SK-N-SH treated with all-trans-retinoic acid at 6 μM for 48 hours (cell line): Measurements from ENCODE around the gene KCNN4.
A peak's percentile ranks its signal among the peaks of the same experiment; 100 is the strongest.

ENCODE experiments used
- ATAC-seq: fragments of 200-7000 bp; cut with Tn5 transposase; 3 replicates; pipeline ENCODE4 v1.9.1; 2020; ENCODE audit warnings: mild to moderate bottlenecking, moderate library complexity
- ARNTL ChIP-seq: fragments of 450-650 bp; formaldehyde crosslinking; IDR thresholded peaks from 2 replicates; pipeline ENCODE4 v1.5.0; 2020; ENCODE audit warnings: low read depth, mild to moderate bottlenecking, moderate library complexity, borderline replicate concordance
- BACH2 ChIP-seq: fragments of 250-450 bp; sonication (Bioruptor Pico); IDR thresholded peaks from 2 replicates; pipeline ENCODE4 v1.9.0; 2021; ENCODE audit warnings: mild to moderate bottlenecking, borderline replicate concordance
- CSDC2 ChIP-seq: fragments of 250-450 bp; sonication (Bioruptor Pico); IDR thresholded peaks from 2 replicates; pipeline ENCODE4 v1.5.0; 2020; ENCODE audit warnings: mild to moderate bottlenecking, moderate library complexity
- ESRRG ChIP-seq: fragments of 250-450 bp; sonication (Bioruptor Pico); IDR thresholded peaks from 2 replicates; pipeline ENCODE4 v1.6.1; 2021; ENCODE audit warnings: mild to moderate bottlenecking
- GLIS3 ChIP-seq: fragments of 250-450 bp; sonication (Bioruptor Pico); IDR thresholded peaks from 2 replicates; pipeline ENCODE4 v1.5.0; 2020; ENCODE audit warnings: mild to moderate bottlenecking, moderate library complexity
- ISL1 ChIP-seq: fragments of 250-450 bp; sonication (Bioruptor Pico); IDR thresholded peaks from 2 replicates; pipeline ENCODE4 v2.1.2; 2022; ENCODE audit warnings: mild to moderate bottlenecking, moderate library complexity
- OSR1 ChIP-seq: fragments of 250-450 bp; sonication (Bioruptor Pico); IDR thresholded peaks from 2 replicates; pipeline ENCODE4 v1.8.0; 2022; ENCODE audit warnings: moderate library complexity, mild to moderate bottlenecking, inconsistent platforms
- PPARA ChIP-seq: fragments of 250-450 bp; sonication (Bioruptor Pico); IDR thresholded peaks from 2 replicates; pipeline ENCODE4 v1.5.0; 2020; ENCODE audit warnings: mild to moderate bottlenecking, borderline replicate concordance
- RARB ChIP-seq: fragments of 250-450 bp; sonication (Bioruptor Pico); IDR thresholded peaks from 2 replicates; pipeline ENCODE4 v1.8.0; 2021; ENCODE audit warnings: mild to moderate bottlenecking, moderate library complexity
- SNAI2 ChIP-seq: fragments of 250-450 bp; sonication (Bioruptor Pico); IDR thresholded peaks from 2 replicates; pipeline ENCODE4 v1.5.0; 2020; ENCODE audit warnings: mild to moderate bottlenecking, moderate library complexity
- TCF4 ChIP-seq: fragments of 250-450 bp; sonication (Bioruptor Pico); IDR thresholded peaks from 2 replicates; pipeline ENCODE4 v1.8.0; 2021; ENCODE audit warnings: mild to moderate bottlenecking, moderate library complexity, borderline replicate concordance
- TOX ChIP-seq: fragments of 250-450 bp; sonication (Bioruptor Pico); IDR thresholded peaks from 2 replicates; pipeline ENCODE4 v1.8.0; 2021; ENCODE audit warnings: mild to moderate bottlenecking, moderate library complexity, borderline replicate concordance
- ZC3H10 ChIP-seq: fragments of 250-450 bp; sonication (Bioruptor Pico); IDR thresholded peaks from 2 replicates; pipeline ENCODE4 v1.5.1; 2021; ENCODE audit warnings: mild to moderate bottlenecking, moderate library complexity
- ZFP3 ChIP-seq: fragments of 250-450 bp; sonication (Bioruptor Pico); IDR thresholded peaks from 2 replicates; pipeline ENCODE4 v1.5.0; 2020; ENCODE audit warnings: mild to moderate bottlenecking, moderate library complexity
- ZFP30 ChIP-seq: fragments of 450-650 bp; formaldehyde crosslinking; IDR thresholded peaks from 2 replicates; pipeline ENCODE4 v1.5.0; 2022; ENCODE audit warnings: mild to moderate bottlenecking, moderate library complexity
- ZNF565 ChIP-seq: fragments of 450-650 bp; formaldehyde crosslinking; conservative IDR thresholded peaks from 2 replicates; pipeline ENCODE4 v1.5.0; 2020; ENCODE audit warnings: low read depth, mild to moderate bottlenecking, moderate library complexity
- ZNF70 ChIP-seq: fragments of 450-650 bp; formaldehyde crosslinking; IDR thresholded peaks from 2 replicates; pipeline ENCODE4 v1.5.0; 2020; ENCODE audit warnings: mild to moderate bottlenecking, moderate library complexity
- ZNF8 ChIP-seq: fragments of 450-650 bp; formaldehyde crosslinking; IDR thresholded peaks from 2 replicates; pipeline ENCODE4 v1.5.0; 2020; ENCODE audit warnings: mild to moderate bottlenecking, moderate library complexity
- TF ChIP-seq, protein P1 (sequence below): fragments of 250-450 bp; sonication (Bioruptor Pico); IDR thresholded peaks from 2 replicates; pipeline ENCODE4 v1.5.1; 2021; ENCODE audit warnings: mild to moderate bottlenecking, moderate library complexity
- TF ChIP-seq, protein P2 (sequence below): fragments of 250-450 bp; sonication (Bioruptor Pico); IDR thresholded peaks from 2 replicates; pipeline ENCODE4 v1.5.1; 2020; ENCODE audit warnings: low read depth, mild to moderate bottlenecking, moderate library complexity
- TF ChIP-seq, protein P3 (sequence below): fragments of 250-450 bp; sonication (Bioruptor Pico); IDR thresholded peaks from 2 replicates; pipeline ENCODE4 v1.5.0; 2020; ENCODE audit warnings: mild to moderate bottlenecking, moderate library complexity
- TF ChIP-seq, protein P4 (sequence below): fragments of 250-450 bp; sonication (Bioruptor Pico); IDR thresholded peaks from 2 replicates; pipeline ENCODE4 v1.8.0; 2020; ENCODE audit warnings: mild to moderate bottlenecking, moderate library complexity, borderline replicate concordance

KCNN4 gene

DNA sequence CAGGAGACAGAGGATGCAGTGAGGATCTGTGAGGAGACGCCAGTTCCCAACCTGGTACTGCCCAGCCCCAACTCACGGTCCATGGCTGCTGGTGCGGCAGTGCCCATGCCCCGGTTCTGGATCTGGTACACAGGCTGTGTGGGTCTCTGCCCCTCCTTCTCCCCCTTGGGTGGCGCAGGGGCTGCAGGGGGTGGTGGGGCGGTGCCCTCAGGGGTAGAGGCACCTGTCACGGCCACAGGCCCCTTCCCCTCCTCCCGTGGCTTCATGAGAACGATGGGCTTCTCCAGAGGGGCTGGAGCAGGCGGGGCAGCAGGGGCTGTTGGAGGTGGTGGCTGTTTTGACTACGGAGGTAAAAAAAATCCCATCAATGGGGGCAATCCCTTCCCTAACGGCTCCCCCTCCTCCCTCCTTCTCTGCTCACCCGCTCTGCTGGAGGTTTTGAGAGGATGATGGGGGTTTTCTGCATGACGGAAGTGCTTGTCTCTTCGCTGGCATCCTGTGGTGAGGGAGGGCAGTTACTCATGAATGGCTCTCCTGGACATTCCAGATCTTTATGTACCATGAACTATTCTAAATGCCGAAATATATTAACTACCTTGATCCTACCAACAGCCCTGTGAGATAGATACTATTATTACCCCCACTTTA is 33.1 kb downstream of the KCNN4 start:
- TF ChIP-seq CSDC2 (CRISPR knock-in tag) (no peak), TOX (no peak), OSR1 (CRISPR knock-in tag) (no peak), BACH2 (CRISPR knock-in tag) (no peak), RARB (CRISPR knock-in tag) (no peak), ZNF70 (CRISPR knock-in tag) (no peak), SNAI2 (CRISPR knock-in tag) (no peak), ZFP3 (CRISPR knock-in tag) (no peak), ISL1 (CRISPR knock-in tag) (no peak), ARNTL (CRISPR knock-in tag) (no peak), ESRRG (CRISPR knock-in tag) (no peak), PPARA (CRISPR knock-in tag) (no peak), ZFP30 (CRISPR knock-in tag) (no peak)
- no peak for ATAC-seq

DNA sequence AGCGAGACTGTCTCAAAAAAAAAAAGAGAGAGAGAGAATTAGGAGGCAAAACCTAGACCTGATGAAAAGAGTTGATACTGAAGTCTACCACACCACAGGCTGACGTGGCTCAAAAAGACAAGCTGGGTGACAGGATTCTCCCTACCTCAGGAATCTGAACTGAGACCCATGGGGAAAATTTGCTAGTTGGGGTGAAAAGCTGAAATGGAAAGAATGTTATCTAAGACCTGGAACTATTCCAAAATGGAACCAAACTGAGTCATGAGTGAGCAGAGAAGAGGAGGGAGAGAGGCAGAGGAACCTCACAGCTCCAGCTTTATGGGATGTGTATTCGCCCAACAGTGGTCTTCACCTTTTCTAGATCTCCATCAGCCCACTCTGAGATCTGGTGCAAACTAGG is 37.7 kb downstream of the KCNN4 start:
- TF ChIP-seq ESRRG (CRISPR knock-in tag): no peak
- no peak for TF ChIP-seq OSR1 (CRISPR knock-in tag)
- ATAC-seq: no peak

DNA sequence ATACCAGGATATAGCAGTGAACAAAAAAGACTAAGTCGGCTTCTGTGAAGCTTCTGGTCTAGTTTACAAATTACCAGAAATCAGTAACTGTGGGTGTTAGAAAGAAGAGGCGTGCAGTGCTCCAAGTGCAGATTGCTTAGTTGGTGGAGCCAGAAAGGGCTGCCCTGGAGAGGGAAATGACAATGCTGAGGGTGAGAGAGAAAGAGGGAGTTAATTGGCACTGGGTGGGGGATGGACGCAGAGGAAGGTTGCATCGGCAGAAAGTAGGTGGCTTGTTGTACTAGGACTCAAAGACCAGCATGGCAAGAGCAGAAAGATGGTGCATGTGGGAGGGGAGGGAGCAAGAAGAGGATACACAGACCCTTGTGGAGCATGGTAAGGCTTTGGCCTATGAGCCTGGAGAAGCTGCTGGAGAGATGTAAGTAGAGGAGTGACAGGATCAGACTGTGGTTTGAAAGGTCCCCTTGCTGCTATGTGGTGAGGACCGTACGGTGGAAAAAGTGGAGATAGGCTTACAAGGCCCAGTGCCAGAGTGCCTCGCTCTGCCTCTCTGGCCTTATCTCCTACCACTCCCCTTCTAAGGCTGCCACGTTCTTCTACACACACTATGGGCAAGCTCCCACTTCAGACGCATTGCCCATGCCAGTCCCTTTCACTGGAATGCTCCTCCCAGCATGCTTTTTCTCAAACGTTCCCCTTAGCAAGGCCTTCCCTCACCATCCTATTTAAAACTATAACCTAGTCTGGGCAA is 39.5 kb downstream of the KCNN4 start:
- ATAC-seq: no peak
- no peak for TF ChIP-seq ESRRG (CRISPR knock-in tag)
- TF ChIP-seq ISL1 (CRISPR knock-in tag): no peak
- no peak for TF ChIP-seq TOX
- TF ChIP-seq ARNTL (CRISPR knock-in tag): no peak
- TF ChIP-seq RARB (CRISPR knock-in tag): no peak
- TF ChIP-seq SNAI2 (CRISPR knock-in tag): no peak
- TF ChIP-seq, protein P1, sequence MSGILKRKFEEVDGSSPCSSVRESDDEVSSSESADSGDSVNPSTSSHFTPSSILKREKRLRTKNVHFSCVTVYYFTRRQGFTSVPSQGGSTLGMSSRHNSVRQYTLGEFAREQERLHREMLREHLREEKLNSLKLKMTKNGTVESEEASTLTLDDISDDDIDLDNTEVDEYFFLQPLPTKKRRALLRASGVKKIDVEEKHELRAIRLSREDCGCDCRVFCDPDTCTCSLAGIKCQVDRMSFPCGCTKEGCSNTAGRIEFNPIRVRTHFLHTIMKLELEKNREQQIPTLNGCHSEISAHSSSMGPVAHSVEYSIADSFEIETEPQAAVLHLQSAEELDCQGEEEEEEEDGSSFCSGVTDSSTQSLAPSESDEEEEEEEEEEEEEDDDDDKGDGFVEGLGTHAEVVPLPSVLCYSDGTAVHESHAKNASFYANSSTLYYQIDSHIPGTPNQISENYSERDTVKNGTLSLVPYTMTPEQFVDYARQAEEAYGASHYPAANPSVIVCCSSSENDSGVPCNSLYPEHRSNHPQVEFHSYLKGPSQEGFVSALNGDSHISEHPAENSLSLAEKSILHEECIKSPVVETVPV (CRISPR knock-in tag): no peak
- no peak for TF ChIP-seq TCF4 (CRISPR knock-in tag)
- no peak for TF ChIP-seq ZNF565 (CRISPR knock-in tag)

DNA sequence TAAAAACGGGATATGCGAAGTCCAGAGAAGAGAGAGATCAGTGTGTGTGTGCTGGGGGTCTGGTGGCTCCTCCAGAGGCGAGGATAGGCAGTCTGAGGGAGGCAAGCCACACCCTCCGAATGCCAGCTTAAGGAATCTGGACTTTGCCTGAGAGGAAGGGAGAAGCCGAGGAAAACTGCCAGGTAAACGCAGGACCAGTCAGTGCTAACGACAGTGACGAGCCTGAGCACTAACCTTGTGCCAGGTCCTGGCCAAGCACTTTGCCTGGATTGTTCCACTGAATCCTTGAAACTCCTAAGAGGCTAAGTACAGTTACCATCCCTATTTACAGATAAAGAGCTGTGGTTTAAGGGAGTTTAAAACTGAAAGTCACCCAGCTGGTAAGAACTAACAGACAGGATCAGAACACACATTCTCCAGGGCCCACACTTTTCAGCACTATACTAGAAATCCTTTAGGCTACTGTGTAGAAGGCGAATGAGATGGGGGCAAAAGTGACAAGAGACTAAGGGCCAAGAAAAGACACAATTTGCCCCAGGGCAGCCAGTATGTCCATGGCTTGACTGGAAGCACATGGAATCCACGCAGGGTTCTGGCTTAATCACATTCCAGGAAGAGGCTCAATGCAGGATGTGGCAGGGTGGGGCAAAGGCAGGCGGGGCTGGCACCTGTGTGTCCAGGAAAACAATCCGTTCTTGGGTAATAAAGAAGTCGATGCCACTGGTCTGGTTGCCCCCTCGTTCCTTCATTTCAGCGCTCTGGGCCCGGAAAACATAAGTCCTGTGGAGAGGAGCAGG is 41.1 kb downstream of the KCNN4 start:
- no peak for ATAC-seq
- TF ChIP-seq CSDC2 (CRISPR knock-in tag): no peak
- no peak for TF ChIP-seq ZC3H10 (CRISPR knock-in tag)
- TF ChIP-seq ZNF8 (CRISPR knock-in tag): no peak
- TF ChIP-seq ZFP3 (CRISPR knock-in tag): no peak
- no peak for TF ChIP-seq SNAI2 (CRISPR knock-in tag)
- no peak for TF ChIP-seq ZFP30 (CRISPR knock-in tag)
- no peak for TF ChIP-seq ISL1 (CRISPR knock-in tag)
- TF ChIP-seq, all 23 proteins: peak for 0

DNA sequence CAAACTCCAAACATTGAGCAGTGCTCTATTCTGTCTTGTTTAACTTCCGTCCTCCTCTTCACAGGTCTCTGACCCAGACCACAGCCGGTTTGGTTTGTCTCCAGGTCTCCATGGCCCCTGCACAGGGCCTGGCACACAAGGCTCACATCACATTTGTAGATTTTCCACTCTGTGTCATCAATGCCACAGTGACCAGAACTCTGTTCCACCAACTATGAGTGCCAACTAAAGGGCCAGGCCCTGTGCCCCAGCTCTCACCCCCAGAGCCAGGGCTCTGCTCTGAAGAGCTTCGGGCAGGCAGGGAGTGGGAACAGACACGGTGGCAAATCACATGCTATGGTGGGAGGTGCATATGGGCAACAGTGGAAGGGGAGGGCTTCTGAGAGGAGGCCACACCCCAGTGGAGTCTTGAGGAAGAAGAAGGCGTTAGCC is 42.0 kb downstream of the KCNN4 start:
- ATAC-seq: peak; percentile 30; the same call in 1 of the 3 replicates
- TF ChIP-seq, protein P2, sequence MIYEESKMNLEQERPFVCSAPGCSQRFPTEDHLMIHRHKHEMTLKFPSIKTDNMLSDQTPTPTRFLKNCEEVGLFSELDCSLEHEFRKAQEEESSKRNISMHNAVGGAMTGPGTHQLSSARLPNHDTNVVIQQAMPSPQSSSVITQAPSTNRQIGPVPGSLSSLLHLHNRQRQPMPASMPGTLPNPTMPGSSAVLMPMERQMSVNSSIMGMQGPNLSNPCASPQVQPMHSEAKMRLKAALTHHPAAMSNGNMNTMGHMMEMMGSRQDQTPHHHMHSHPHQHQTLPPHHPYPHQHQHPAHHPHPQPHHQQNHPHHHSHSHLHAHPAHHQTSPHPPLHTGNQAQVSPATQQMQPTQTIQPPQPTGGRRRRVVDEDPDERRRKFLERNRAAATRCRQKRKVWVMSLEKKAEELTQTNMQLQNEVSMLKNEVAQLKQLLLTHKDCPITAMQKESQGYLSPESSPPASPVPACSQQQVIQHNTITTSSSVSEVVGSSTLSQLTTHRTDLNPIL (CRISPR knock-in tag): no peak
- TF ChIP-seq, protein P1 (CRISPR knock-in tag): no peak
- no peak for TF ChIP-seq ARNTL (CRISPR knock-in tag)
- no peak for TF ChIP-seq ESRRG (CRISPR knock-in tag)
- TF ChIP-seq, protein P3, sequence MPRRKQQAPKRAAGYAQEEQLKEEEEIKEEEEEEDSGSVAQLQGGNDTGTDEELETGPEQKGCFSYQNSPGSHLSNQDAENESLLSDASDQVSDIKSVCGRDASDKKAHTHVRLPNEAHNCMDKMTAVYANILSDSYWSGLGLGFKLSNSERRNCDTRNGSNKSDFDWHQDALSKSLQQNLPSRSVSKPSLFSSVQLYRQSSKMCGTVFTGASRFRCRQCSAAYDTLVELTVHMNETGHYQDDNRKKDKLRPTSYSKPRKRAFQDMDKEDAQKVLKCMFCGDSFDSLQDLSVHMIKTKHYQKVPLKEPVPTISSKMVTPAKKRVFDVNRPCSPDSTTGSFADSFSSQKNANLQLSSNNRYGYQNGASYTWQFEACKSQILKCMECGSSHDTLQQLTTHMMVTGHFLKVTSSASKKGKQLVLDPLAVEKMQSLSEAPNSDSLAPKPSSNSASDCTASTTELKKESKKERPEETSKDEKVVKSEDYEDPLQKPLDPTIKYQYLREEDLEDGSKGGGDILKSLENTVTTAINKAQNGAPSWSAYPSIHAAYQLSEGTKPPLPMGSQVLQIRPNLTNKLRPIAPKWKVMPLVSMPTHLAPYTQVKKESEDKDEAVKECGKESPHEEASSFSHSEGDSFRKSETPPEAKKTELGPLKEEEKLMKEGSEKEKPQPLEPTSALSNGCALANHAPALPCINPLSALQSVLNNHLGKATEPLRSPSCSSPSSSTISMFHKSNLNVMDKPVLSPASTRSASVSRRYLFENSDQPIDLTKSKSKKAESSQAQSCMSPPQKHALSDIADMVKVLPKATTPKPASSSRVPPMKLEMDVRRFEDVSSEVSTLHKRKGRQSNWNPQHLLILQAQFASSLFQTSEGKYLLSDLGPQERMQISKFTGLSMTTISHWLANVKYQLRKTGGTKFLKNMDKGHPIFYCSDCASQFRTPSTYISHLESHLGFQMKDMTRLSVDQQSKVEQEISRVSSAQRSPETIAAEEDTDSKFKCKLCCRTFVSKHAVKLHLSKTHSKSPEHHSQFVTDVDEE: no peak
- TF ChIP-seq ZC3H10 (CRISPR knock-in tag): no peak
- no peak for TF ChIP-seq GLIS3 (CRISPR knock-in tag)
- TF ChIP-seq OSR1 (CRISPR knock-in tag): no peak
- no peak for TF ChIP-seq ZNF565 (CRISPR knock-in tag)
- no peak for TF ChIP-seq ISL1 (CRISPR knock-in tag)
- no peak for TF ChIP-seq RARB (CRISPR knock-in tag)
- TF ChIP-seq PPARA (CRISPR knock-in tag): no peak
- TF ChIP-seq TCF4 (CRISPR knock-in tag): no peak
- TF ChIP-seq, protein P4, sequence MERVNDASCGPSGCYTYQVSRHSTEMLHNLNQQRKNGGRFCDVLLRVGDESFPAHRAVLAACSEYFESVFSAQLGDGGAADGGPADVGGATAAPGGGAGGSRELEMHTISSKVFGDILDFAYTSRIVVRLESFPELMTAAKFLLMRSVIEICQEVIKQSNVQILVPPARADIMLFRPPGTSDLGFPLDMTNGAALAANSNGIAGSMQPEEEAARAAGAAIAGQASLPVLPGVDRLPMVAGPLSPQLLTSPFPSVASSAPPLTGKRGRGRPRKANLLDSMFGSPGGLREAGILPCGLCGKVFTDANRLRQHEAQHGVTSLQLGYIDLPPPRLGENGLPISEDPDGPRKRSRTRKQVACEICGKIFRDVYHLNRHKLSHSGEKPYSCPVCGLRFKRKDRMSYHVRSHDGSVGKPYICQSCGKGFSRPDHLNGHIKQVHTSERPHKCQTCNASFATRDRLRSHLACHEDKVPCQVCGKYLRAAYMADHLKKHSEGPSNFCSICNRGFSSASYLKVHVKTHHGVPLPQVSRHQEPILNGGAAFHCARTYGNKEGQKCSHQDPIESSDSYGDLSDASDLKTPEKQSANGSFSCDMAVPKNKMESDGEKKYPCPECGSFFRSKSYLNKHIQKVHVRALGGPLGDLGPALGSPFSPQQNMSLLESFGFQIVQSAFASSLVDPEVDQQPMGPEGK: no peak
- no peak for TF ChIP-seq CSDC2 (CRISPR knock-in tag)
